H9 (cell line): Measurements from ENCODE around the gene CHL1. TPM values are rescaled to one million over a fixed set of nuclear protein-coding genes. Genes with fewer than 3 reads are reported as not detected.

Source experiments
- DNase-seq: peaks from one replicate; pipeline ENCODE4 v3.0.0-alpha.2; 2017
- H2AFZ ChIP-seq: one replicate; pipeline ENCODE4 v1.6.1; 2013; ENCODE audit warnings: mild to moderate bottlenecking, low read length, control low read depth, moderate library complexity
- H2AK5ac ChIP-seq: 2 replicates; pipeline ENCODE4 v1.6.1; 2013; ENCODE audit warnings: low read length, control low read depth, mixed read lengths; ENCODE audit not compliant: insufficient read length
- H2BK120ac ChIP-seq: one replicate; pipeline ENCODE4 v1.6.1; 2013; ENCODE audit warnings: low read depth, mild to moderate bottlenecking, low read length, control low read depth, inconsistent platforms; ENCODE audit not compliant: poor library complexity, severe bottlenecking
- H2BK12ac ChIP-seq: 2 replicates; pipeline ENCODE4 v1.6.1; 2013; ENCODE audit warnings: low read length, control low read depth, mixed read lengths, low read depth; ENCODE audit not compliant: insufficient read length
- H2BK15ac ChIP-seq: 2 replicates; pipeline ENCODE4 v1.6.1; 2013; ENCODE audit warnings: low read depth, low read length, control low read depth
- H2BK20ac ChIP-seq: one replicate; pipeline ENCODE4 v1.6.1; 2013; ENCODE audit warnings: low read depth, mild to moderate bottlenecking, low read length, control low read depth, inconsistent platforms; ENCODE audit not compliant: poor library complexity, severe bottlenecking
- H2BK5ac ChIP-seq: 2 replicates; pipeline ENCODE4 v1.6.1; 2013; ENCODE audit warnings: low read length, control low read depth, mixed read lengths; ENCODE audit not compliant: insufficient read length
- H3K14ac ChIP-seq: 2 replicates; pipeline ENCODE4 v1.6.1; 2013; ENCODE audit warnings: low read length, control low read depth; ENCODE audit not compliant: insufficient read depth
- H3K18ac ChIP-seq: 2 replicates; pipeline ENCODE4 v1.6.1; 2013; ENCODE audit warnings: low read depth, mild to moderate bottlenecking, mixed read lengths, low read length, control low read depth; ENCODE audit not compliant: insufficient read length
- H3K23ac ChIP-seq: 2 replicates; pipeline ENCODE4 v1.6.1; 2013; ENCODE audit warnings: low read length, control low read depth, mixed read lengths, low read depth; ENCODE audit not compliant: insufficient read length
- H3K23me2 ChIP-seq: 2 replicates; pipeline ENCODE4 v1.6.1; 2013; ENCODE audit warnings: low read depth, mild to moderate bottlenecking, mixed read lengths, low read length, control low read depth; ENCODE audit not compliant: insufficient read length, poor library complexity, severe bottlenecking
- H3K27ac ChIP-seq: 2 replicates; pipeline ENCODE4 v1.5.1; 2013; ENCODE audit warnings: low read length, control low read depth, mixed read lengths, low read depth; ENCODE audit not compliant: insufficient read length
- H3K27me3 ChIP-seq: 2 replicates; pipeline ENCODE4 v1.6.1; 2013; ENCODE audit warnings: low read length, control low read depth, inconsistent platforms; ENCODE audit not compliant: insufficient read depth
- H3K4ac ChIP-seq: 2 replicates; pipeline ENCODE4 v1.6.1; 2013; ENCODE audit warnings: low read depth, mild to moderate bottlenecking, control low read depth, inconsistent platforms, low read length, moderate library complexity
- H3K4me1 ChIP-seq: 2 replicates; pipeline ENCODE4 v1.6.1; 2013; ENCODE audit warnings: low read length, control low read depth, inconsistent platforms; ENCODE audit not compliant: insufficient read depth
- H3K4me2 ChIP-seq: 2 replicates; pipeline ENCODE4 v1.6.1; 2013; ENCODE audit warnings: low read length, control low read depth, mixed read lengths; ENCODE audit not compliant: insufficient read length, insufficient read depth
- H3K56ac ChIP-seq: 2 replicates; pipeline ENCODE4 v1.6.1; 2013; ENCODE audit warnings: low read depth, mild to moderate bottlenecking, mixed read lengths, low read length, control low read depth; ENCODE audit not compliant: insufficient read length
- H3K79me1 ChIP-seq: 2 replicates; pipeline ENCODE4 v1.6.1; 2013; ENCODE audit warnings: low read depth, mild to moderate bottlenecking, moderate library complexity, low read length, control low read depth, inconsistent platforms; ENCODE audit not compliant: insufficient read depth, poor library complexity, severe bottlenecking
- H3K79me2 ChIP-seq: 2 replicates; pipeline ENCODE4 v1.6.1; 2013; ENCODE audit warnings: low read length, control low read depth, inconsistent platforms; ENCODE audit not compliant: insufficient read depth
- H3K9ac ChIP-seq: 2 replicates; pipeline ENCODE4 v1.6.1; 2013; ENCODE audit warnings: low read length, control low read depth, mixed read lengths; ENCODE audit not compliant: insufficient read length; ENCODE audit errors: extremely low read depth
- H3K9me3 ChIP-seq: one replicate; pipeline ENCODE4 v1.6.1; 2013; ENCODE audit warnings: low read depth, low read length, inconsistent platforms; ENCODE audit not compliant: control insufficient read depth
- H3T11ph ChIP-seq: one replicate; pipeline ENCODE4 v1.6.1; 2013; ENCODE audit warnings: mild to moderate bottlenecking, low read length, control low read depth, inconsistent platforms
- H4K20me1 ChIP-seq: one replicate; pipeline ENCODE4 v1.6.1; 2013; ENCODE audit not compliant: control insufficient read depth, insufficient read length, insufficient read depth
- H4K5ac ChIP-seq: 2 replicates; pipeline ENCODE4 v1.6.1; 2013; ENCODE audit warnings: low read depth, mild to moderate bottlenecking, mixed read lengths, low read length, control low read depth; ENCODE audit not compliant: insufficient read length
- H4K8ac ChIP-seq: replicated peaks from 2 replicates; pipeline ENCODE4 v1.6.1; 2013; ENCODE audit warnings: low read length, control low read depth, mixed read lengths, low read depth; ENCODE audit not compliant: insufficient read length
- H4K91ac ChIP-seq: 2 replicates; pipeline ENCODE4 v1.6.1; 2013; ENCODE audit warnings: low read depth, mild to moderate bottlenecking, moderate library complexity, mixed read lengths, low read length, control low read depth; ENCODE audit not compliant: insufficient read length
- H3K27ac Mint-ChIP-seq, 3 experiments: 2 replicates in 2 of 3; 3 replicates in 1 of 3; pipeline ENCODE4 v1.8.0; 2020 to 2021; ENCODE audit warnings: mixed read lengths in 3 of 3, mild to moderate bottlenecking in 1 of 3, moderate library complexity in 1 of 3
- H3K27me3 Mint-ChIP-seq: 2 replicates; pipeline ENCODE4 v1.8.0; 2021; ENCODE audit warnings: low read depth, mild to moderate bottlenecking, moderate library complexity, mixed read lengths
- H3K36me3 Mint-ChIP-seq, 3 experiments: 2 replicates in 2 of 3; 3 replicates in 1 of 3; pipeline ENCODE4 v1.8.0; 2020 to 2021; ENCODE audit warnings: low read depth in 3 of 3, mixed read lengths in 3 of 3; ENCODE audit not compliant: insufficient read depth in 1 of 3
- H3K4me1 Mint-ChIP-seq, 2 experiments: 2 replicates each; pipeline ENCODE4 v1.8.0; 2020; ENCODE audit warnings: mixed read lengths in 2 of 2
- H3K4me3 Mint-ChIP-seq, 2 experiments: 2 replicates in 1 of 2; 3 replicates in 1 of 2; pipeline ENCODE4 v1.8.0; 2020 to 2021; ENCODE audit warnings: mild to moderate bottlenecking in 2 of 2, mixed read lengths in 2 of 2, moderate library complexity in 1 of 2
- H3K9me3 Mint-ChIP-seq, 2 experiments: 2 replicates in 1 of 2; 3 replicates in 1 of 2; pipeline ENCODE4 v1.8.0; 2020; ENCODE audit warnings: mild to moderate bottlenecking in 2 of 2, mixed read lengths in 2 of 2, moderate library complexity in 1 of 2
- WGBS: extraction: QIAGEN DNeasy Blood & Tissue Kit; methylation state at CpG from one replicate; pipeline ENCODE4 v1.1.7; 2013; ENCODE audit warnings: missing lambda C conversion rate, low lambda C conversion rate, mixed read lengths; ENCODE audit not compliant: insufficient read length; ENCODE audit errors: extremely low coverage; 5-methylcytosine and 5-hydroxymethylcytosine counted together
- total RNA-seq: library from RNA; stranded (reverse); gene quantifications from 2 replicates; pipeline ENCODE4 v1.2.1, GENCODE V29; 2021
- TF ChIP-seq, protein P1 (sequence below): fragments of 200-600 bp; sonication (generic); conservative IDR thresholded peaks from 3 replicates; pipeline ENCODE4 v1.8.0; 2021; ENCODE audit warnings: antibody characterized with exemption, mild to moderate bottlenecking

The CHL1 gene
- total RNA-seq, 1 experiment from 2014 or later, result not detected

DNA sequence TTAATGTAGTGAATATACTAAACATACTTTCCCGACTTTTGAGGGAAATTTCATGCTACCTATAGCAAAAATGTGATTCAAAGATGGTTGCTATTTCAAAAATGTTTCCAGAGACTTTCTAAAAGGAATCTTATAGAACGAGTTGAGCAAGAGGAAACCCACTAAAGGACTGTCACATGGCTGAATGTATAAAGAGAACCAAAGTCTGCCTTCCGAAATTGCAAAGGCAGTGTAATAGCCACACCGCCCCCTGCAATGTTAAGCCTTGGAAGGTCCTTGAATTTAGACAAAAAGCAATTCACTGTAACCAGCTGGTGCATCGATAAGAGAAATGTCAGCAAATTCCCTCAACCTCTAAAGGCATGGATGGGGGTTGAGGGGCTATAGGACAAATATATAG lies 142.8 kb downstream of the CHL1 start:
- Mint-ChIP-seq H3K36me3 (no peaks in the 10 kb centered on the region), H3K9me3 (no peaks in the 10 kb centered on the region), H3K27ac (no peak overlapping the region), H3K4me3 (no peak overlapping the region), H3K27me3 (no peaks in the 10 kb centered on the region; the same call in 1 of the 2 replicates), H3K4me1 (peaks cover 0 to 14% of the 10 kb centered on the region in 2 experiments; a peak in 1 of 4 replicates)
- WGBS, result no CpG with 5 or more reads among the region's 5 CpGs
- H3K9ac ChIP-seq, result no peak overlapping the region
- no peak overlapping the region for H3K18ac ChIP-seq
- H3K79me2 ChIP-seq, result no peaks in the 10 kb centered on the region
- H3K27me3 ChIP-seq, result no peaks in the 10 kb centered on the region
- H3K9me3 ChIP-seq, result no peaks in the 10 kb centered on the region
- no peak overlapping the region for H3K56ac ChIP-seq
- no peak for DNase-seq
- no peak overlapping the region for H2AK5ac ChIP-seq
- no peak overlapping the region for H3K23ac ChIP-seq
- no peak overlapping the region for H2BK120ac ChIP-seq
- H2BK12ac ChIP-seq, result no peak overlapping the region
- no peaks in the 10 kb centered on the region for H3K79me1 ChIP-seq
- no peak overlapping the region for H2BK5ac ChIP-seq
- H3K4me2 ChIP-seq, result no peak overlapping the region
- no peak overlapping the region for H3T11ph ChIP-seq
- H4K5ac ChIP-seq, result no peak overlapping the region
- H2BK20ac ChIP-seq, result no peak overlapping the region
- no peaks in the 10 kb centered on the region for H3K4me1 ChIP-seq
- no peak overlapping the region for H4K8ac ChIP-seq
- no peaks in the 10 kb centered on the region for H4K20me1 ChIP-seq
- no peak overlapping the region for H3K14ac ChIP-seq
- TF ChIP-seq, protein P1, sequence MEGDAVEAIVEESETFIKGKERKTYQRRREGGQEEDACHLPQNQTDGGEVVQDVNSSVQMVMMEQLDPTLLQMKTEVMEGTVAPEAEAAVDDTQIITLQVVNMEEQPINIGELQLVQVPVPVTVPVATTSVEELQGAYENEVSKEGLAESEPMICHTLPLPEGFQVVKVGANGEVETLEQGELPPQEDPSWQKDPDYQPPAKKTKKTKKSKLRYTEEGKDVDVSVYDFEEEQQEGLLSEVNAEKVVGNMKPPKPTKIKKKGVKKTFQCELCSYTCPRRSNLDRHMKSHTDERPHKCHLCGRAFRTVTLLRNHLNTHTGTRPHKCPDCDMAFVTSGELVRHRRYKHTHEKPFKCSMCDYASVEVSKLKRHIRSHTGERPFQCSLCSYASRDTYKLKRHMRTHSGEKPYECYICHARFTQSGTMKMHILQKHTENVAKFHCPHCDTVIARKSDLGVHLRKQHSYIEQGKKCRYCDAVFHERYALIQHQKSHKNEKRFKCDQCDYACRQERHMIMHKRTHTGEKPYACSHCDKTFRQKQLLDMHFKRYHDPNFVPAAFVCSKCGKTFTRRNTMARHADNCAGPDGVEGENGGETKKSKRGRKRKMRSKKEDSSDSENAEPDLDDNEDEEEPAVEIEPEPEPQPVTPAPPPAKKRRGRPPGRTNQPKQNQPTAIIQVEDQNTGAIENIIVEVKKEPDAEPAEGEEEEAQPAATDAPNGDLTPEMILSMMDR, result no peak
- H3K23me2 ChIP-seq, result no peaks in the 10 kb centered on the region
- H3K27ac ChIP-seq, result no peak overlapping the region
- H2AFZ ChIP-seq, result no peak overlapping the region
- no peak overlapping the region for H2BK15ac ChIP-seq
- H3K4ac ChIP-seq, result no peak overlapping the region
- H4K91ac ChIP-seq, result no peak overlapping the region
